Gastroesophageal sphincter (tissue), 4 donors: ENCODE data around the gene TRIM2. TPM values are rescaled to one million over a fixed set of nuclear protein-coding genes. Genes with fewer than 3 reads are reported as not detected.

Experiments
- ATAC-seq: fragments of 150-250 bp; one replicate; pipeline ENCODE4 v1.9.1; 2016; ENCODE audit warnings: mild to moderate bottlenecking, moderate library complexity
- H3K27ac ChIP-seq, 4 donors: fragments of 200-600 bp; sonication (generic) in 3 of 4; 1 replicate in 3 of 4; 2 replicates in 1 of 4; pipeline ENCODE4 v1.5.1; 2016 to 2019
- H3K27me3 ChIP-seq: fragments of 200-600 bp; sonication (generic); one replicate; pipeline ENCODE4 v1.5.1; 2019
- H3K36me3 ChIP-seq, 2 donors: fragments of 200-600 bp; sonication (generic); one replicate each; pipeline ENCODE4 v1.5.1; 2019; ENCODE audit warnings: control low read depth in 1 of 2
- H3K4me1 ChIP-seq, 3 donors: fragments of 200-600 bp; sonication (generic); 1 replicate in 2 of 3; 2 replicates in 1 of 3; pipeline ENCODE4 v1.5.1; 2016 to 2019; ENCODE audit warnings: control low read depth in 2 of 3
- H3K4me3 ChIP-seq, 2 donors: fragments of 200-600 bp; sonication (generic); one replicate each; pipeline ENCODE4 v1.5.1; 2019; ENCODE audit warnings: mild to moderate bottlenecking in 1 of 2, moderate library complexity in 1 of 2
- H3K9me3 ChIP-seq, 3 donors: fragments of 200-600 bp; sonication (generic); one replicate each; pipeline ENCODE4 v1.5.1; 2017 to 2019; ENCODE audit warnings: control low read depth in 2 of 3
- EP300 ChIP-seq: sonication (generic); formaldehyde crosslinking; IDR thresholded peaks from one replicate; pipeline ENCODE4 v1.6.1; 2017; ENCODE audit warnings: antibody characterized with exemption, mild to moderate bottlenecking
- POLR2A ChIP-seq, 2 donors: fragments of 450-650 bp; IDR thresholded peaks; one replicate each; pipeline ENCODE4 v1.6.1; 2017; ENCODE audit warnings: antibody characterized with exemption in 2 of 2, mild to moderate bottlenecking in 2 of 2, moderate library complexity in 1 of 2
- POLR2AphosphoS5 ChIP-seq: sonication (generic); formaldehyde crosslinking; IDR thresholded peaks from one replicate; pipeline ENCODE4 v1.6.1; 2017; ENCODE audit warnings: antibody characterized with exemption
- WGBS, 2 donors: methylation state at CpG; one replicate each; pipeline ENCODE4 v1.1.5; 2018; ENCODE audit warnings: low coverage in 1 of 2; 5-methylcytosine and 5-hydroxymethylcytosine counted together
- total RNA-seq, 4 donors: library from RNA; depleted of rRNA; stranded (reverse); fragments of >200 nt; gene quantifications; one replicate each; pipeline ENCODE4 v1.1.0, GENCODE V29; 2016
- TF ChIP-seq, protein P1 (sequence below), 4 experiments: fragments of 200-600 bp in 2 of 4; fragments of 450-650 bp in 2 of 4; sonication (generic) in 1 of 4; IDR thresholded peaks; one replicate each; pipeline ENCODE4 v1.5.1; 2017 to 2019; ENCODE audit warnings: antibody characterized with exemption in 4 of 4, mild to moderate bottlenecking in 2 of 4, moderate library complexity in 2 of 4

Gene TRIM2
- total RNA-seq, 4 donors from 2014 or later = 31.2 to 59.2 (median 44.4) TPM

DNA sequence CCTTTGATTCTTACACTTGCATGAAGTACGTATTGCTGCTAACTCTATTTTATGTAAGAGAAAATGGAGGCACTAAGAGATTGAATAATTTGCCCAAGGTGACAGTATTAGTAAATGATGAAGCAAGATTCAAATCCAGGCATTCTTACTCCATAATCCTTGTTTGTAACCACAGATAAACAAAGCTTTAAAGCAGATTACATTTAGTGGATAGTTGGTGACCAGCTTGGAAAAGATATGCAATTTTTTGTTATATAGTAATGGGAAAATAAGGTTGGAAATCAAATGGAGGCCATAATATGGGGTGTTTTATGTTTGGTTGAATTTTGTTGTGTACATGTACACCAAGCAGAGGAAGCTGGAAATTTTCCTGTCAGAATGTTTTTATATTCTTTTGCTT, 171.1 kb downstream of the TRIM2 start:
- 100% methylated on average over 1 of the region's 1 CpG for WGBS, 2 donors

DNA sequence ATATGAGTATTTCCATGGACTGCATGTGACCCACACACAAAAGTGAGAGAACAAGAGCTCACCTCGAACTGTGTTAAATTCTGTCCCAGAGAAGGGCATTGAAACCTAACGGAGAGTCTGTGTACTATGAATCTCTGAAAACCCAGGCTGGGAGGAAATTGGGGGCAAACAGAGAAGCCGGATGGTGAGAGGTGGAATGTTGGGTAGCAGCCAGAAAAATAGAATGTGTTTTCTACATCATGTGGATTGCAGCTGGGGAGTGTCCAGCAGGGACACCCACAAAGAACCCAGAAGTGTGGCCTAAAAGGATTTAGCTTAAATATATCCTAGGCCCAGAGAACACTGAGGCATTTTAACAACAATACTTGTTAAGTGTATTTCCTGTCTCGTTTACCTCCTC, 178.9 kb downstream of the TRIM2 start:
- H3K9me3 ChIP-seq = no peaks in the 10 kb centered on the region
- H3K27me3 ChIP-seq = no peaks in the 10 kb centered on the region
- no peak overlapping the region for H3K4me3 ChIP-seq
- no peaks in the 10 kb centered on the region for H3K36me3 ChIP-seq
- TF ChIP-seq POLR2A (IDR thresholded peaks at IDR 0.05) (no peak), EP300 (no peak), POLR2AphosphoS5 (no peak)
- TF ChIP-seq, protein P1, sequence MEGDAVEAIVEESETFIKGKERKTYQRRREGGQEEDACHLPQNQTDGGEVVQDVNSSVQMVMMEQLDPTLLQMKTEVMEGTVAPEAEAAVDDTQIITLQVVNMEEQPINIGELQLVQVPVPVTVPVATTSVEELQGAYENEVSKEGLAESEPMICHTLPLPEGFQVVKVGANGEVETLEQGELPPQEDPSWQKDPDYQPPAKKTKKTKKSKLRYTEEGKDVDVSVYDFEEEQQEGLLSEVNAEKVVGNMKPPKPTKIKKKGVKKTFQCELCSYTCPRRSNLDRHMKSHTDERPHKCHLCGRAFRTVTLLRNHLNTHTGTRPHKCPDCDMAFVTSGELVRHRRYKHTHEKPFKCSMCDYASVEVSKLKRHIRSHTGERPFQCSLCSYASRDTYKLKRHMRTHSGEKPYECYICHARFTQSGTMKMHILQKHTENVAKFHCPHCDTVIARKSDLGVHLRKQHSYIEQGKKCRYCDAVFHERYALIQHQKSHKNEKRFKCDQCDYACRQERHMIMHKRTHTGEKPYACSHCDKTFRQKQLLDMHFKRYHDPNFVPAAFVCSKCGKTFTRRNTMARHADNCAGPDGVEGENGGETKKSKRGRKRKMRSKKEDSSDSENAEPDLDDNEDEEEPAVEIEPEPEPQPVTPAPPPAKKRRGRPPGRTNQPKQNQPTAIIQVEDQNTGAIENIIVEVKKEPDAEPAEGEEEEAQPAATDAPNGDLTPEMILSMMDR (IDR thresholded peaks at IDR 0.05) = no peak
- ATAC-seq = no peak
- peaks cover 0 to 9% (median 0%) of the 10 kb centered on the region in 3 donors for H3K4me1 ChIP-seq
- WGBS, 2 donors = 18 to 68% methylated on average over 2 to 4 of the region's 4 CpGs
- no peak overlapping the region for H3K27ac ChIP-seq

More for the DNA sequence above, 171.1 kb downstream of the TRIM2 start:
- Histone ChIP-seq H3K27ac (no peak overlapping the region), H3K4me3 (no peak overlapping the region), H3K9me3 (no peaks in the 10 kb centered on the region), H3K4me1 (no peaks in the 10 kb centered on the region), H3K36me3 (no peaks in the 10 kb centered on the region), H3K27me3 (no peaks in the 10 kb centered on the region)
- ATAC-seq = no peak
- TF ChIP-seq POLR2A (IDR thresholded peaks at IDR 0.05) (no peak), POLR2AphosphoS5 (no peak), EP300 (no peak)
- TF ChIP-seq, protein P1 (IDR thresholded peaks at IDR 0.05) = no peak

DNA sequence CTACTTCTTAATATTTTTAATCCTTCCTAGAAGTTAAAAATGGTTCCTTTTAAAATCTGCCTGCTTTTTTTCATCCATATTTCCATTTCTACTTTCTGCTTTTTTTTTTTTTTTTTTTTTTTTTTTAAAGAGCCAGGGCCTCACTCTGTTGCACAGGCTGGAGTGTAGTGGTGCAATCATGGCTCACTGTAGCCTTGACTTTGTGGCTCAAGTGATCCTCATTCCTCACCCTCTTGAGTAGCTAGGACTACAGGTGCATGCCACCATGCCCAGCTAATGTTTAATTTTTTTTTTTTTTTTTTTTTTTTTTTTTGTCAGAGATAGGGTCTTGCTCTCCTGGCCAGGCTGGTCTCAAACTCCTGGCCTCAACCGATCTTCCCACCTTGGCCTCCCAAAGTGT, 179.9 kb downstream of the TRIM2 start:
- ATAC-seq = no peak
- Histone ChIP-seq H3K9me3 (no peaks in the 10 kb centered on the region), H3K4me1 (peaks cover 0 to 9% (median 0%) of the 10 kb centered on the region in 3 donors), H3K36me3 (no peaks in the 10 kb centered on the region), H3K27ac (no peak overlapping the region), H3K4me3 (no peak overlapping the region), H3K27me3 (no peaks in the 10 kb centered on the region)
- TF ChIP-seq, protein P1 (IDR thresholded peaks at IDR 0.05) = no peak
- no peak for TF ChIP-seq POLR2AphosphoS5
- no peak for TF ChIP-seq POLR2A (IDR thresholded peaks at IDR 0.05)
- TF ChIP-seq EP300 = no peak
- WGBS, 2 donors = no CpG with 5 or more reads among the region's 1 CpG

DNA sequence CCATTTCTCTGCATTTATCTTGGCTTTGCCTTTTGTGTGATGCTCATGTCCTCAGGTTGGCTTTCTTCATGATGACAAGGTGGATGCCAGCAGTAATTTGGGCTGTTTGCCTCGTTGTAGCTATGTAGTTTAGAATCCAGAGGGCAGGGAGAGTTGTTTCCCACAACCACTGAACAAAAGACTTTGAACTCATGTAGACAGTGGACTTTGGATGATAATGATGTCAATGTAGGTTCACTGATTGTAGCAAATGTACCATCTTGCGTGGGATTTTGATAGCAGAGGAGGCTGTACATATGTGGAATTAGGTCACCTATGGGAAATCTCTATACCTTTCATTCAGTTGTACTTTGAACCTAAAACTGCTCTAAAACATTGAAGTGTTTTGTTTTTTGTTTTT, 181.5 kb downstream of the TRIM2 start:
- no peaks in the 10 kb centered on the region for H3K27me3 ChIP-seq
- no peaks in the 10 kb centered on the region for H3K36me3 ChIP-seq
- TF ChIP-seq POLR2AphosphoS5 (no peak), EP300 (no peak), POLR2A (IDR thresholded peaks at IDR 0.05) (no peak)
- TF ChIP-seq, protein P1 (IDR thresholded peaks at IDR 0.05) = no peak
- 75 to 96% methylated on average over 1 to 2 of the region's 2 CpGs for WGBS, 2 donors
- no peak for ATAC-seq
- H3K4me3 ChIP-seq = no peak overlapping the region
- H3K9me3 ChIP-seq = no peaks in the 10 kb centered on the region
- peaks cover 0 to 9% (median 0%) of the 10 kb centered on the region in 3 donors for H3K4me1 ChIP-seq
- no peak overlapping the region for H3K27ac ChIP-seq

DNA sequence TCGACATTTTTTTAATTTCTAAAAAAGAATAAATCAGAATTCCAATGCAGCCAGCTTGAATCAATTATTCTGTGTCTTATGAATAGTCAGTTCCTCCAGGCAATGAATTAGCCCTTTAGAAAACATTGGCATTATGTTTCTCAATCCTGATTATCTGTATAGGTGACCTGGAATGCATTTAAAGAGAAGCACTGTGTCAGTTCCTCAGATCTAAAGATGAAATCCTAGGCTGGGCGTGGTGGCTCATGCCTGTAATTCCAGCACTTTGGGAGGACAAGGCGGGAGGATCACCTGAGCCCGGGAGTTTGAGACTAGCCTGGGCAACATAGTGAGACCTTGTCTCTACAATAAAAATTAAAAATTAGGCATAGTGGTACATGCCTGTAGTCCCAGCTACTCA, 183.7 kb downstream of the TRIM2 start:
- ATAC-seq = no peak
- H3K4me1 ChIP-seq = peaks cover 0 to 11% (median 0%) of the 10 kb centered on the region in 3 donors
- H3K27me3 ChIP-seq = no peaks in the 10 kb centered on the region
- H3K36me3 ChIP-seq = no peaks in the 10 kb centered on the region
- no peaks in the 10 kb centered on the region for H3K9me3 ChIP-seq
- WGBS, 2 donors = 92 to 100% methylated on average over 2 to 4 of the region's 4 CpGs
- no peak for TF ChIP-seq EP300
- TF ChIP-seq POLR2A (IDR thresholded peaks at IDR 0.05) = no peak
- TF ChIP-seq, protein P1 (IDR thresholded peaks at IDR 0.05) = no peak
- TF ChIP-seq POLR2AphosphoS5 = no peak
- no peak overlapping the region for H3K27ac ChIP-seq
- H3K4me3 ChIP-seq = no peak overlapping the region
